GM12891 (cell line): ENCODE measurements around the gene APBA2.

Experiments
- POLR2A ChIP-seq: IDR thresholded peaks from 2 replicates; pipeline ENCODE4 v1.6.1; 2011; ENCODE audit warnings: low read depth, low read length, control low read depth
- SPI1 ChIP-seq: IDR thresholded peaks from 2 replicates; pipeline ENCODE4 v1.6.1; 2011; ENCODE audit warnings: low read depth, low read length, control low read depth
- TAF1 ChIP-seq: IDR thresholded peaks from 2 replicates; pipeline ENCODE4 v1.6.1; 2011; ENCODE audit warnings: low read depth, low read length, control low read depth

DNA sequence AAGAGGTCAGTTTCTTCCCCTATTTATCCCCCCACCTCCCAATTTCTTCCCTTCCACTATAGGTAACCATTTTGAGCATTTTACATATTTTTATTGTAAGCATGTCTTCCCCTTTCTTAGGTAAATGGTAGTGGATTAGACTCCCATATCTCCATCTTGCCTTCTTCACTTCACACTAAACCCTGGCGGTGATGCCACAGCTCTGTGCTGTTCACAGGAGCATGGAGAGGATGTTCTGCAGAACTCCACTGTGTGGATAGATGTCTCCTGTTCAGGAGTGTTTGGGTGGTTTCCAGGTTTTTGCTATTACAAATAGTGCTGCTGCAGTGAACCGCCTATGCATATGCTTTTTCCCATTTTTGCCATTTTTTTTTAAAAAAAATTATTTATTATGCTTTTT is 201.1 kb downstream of the APBA2 start:
- TF ChIP-seq SPI1 (no peak), POLR2A (no peak), TAF1 (no peak)
